NCI-H2196 treated with DMSO at 0.1 percent for 48 hours (cell line): Measurements from ENCODE around the gene TPT1.
"Not testable (repeated sequence)": the region's sequence is repeated elsewhere in the genome, so short reads cannot be mapped to it uniquely, and the experiment has no call there.

Source experiments
- DNase-seq: peaks from one replicate; lab custom pipeline; 2025; ENCODE audit not compliant: unreplicated experiment; lab: John Stamatoyannopoulos, UW

TPT1 gene

GRCh38 chr13:45303866-45304265 lies 37.1 kb downstream of the TPT1 start:
- no peak for DNase-seq

DNA sequence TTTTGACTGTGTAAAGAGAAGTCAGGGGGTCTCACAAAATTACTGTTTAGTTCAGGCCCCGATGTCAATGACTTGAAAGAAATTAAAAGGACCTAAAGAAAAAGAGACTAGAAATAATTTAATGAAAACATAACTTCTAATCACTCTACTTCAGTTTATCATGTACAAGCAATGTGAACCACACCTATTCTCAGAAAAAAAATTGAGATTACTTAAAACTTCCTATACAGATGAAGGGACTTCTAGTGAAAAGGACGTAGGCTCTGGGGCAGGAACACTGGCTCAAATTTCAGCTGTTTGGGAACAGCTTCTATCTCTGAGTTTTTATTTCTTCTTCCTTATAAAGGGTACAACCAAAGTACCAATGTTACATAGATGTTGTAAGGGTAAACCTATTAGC lies 38.0 kb downstream of the TPT1 start:
- no peak for DNase-seq

DNA sequence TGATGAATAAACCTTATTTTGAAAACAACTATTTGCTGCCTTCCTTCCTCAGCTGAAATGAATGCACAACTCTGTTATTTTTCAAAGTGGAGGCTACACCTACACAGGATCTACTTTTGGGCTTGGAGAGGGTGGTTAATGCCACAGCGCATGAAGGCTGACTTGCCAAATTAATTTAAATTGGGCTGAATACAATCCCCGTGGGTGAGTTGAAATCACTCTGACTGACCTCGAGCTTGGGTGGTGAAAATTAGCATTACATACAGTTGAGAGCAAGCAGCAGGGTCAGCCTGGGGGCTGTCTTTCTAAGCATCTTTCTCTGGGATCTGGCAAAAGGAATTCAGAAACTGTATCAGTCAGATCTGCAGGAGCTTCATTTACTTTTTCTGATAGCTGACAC lies 38.5 kb downstream of the TPT1 start:
- no peak for DNase-seq

- DNase-seq = no peak
Measured at GRCh38 chr13:45301263-45301662, 39.7 kb downstream of the TPT1 start.

DNA sequence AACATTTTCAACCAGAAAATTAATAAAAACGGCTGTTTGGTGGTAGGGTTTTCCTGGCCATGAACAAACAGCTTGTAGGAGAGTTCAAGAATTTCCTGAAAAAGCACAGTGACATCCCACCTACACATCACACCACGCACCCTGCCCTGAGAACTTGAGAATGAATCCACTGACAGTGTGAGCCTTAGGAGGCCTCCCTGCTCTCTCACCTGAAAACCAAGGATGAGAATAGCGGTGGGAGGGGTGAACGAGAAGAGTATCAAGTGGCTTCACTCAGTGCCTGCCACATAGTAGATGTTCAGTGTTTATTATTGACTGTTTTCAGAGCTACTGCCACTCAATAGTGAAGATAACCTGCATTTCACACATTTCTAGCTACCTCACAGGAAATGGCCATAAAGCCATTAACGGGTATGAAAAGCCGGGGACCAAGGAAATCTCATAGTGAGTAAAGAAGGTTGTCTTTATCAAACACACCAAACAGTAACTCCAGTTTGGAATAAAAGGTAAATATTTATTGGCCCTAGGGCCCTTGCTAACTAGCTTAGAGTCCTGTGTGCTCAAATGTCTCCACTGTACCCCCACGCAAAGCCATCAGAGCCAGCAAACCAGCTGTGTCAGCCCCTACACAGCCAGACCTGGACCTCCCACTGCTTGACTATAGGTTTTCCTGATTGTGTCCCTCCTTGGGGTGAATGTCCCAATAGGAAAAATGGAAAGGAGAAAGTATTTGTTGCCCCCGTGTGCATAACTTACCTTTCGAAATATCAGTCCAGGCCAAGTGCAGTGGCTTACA lies 40.6 kb downstream of the TPT1 start:
- DNase-seq = no peak

DNA sequence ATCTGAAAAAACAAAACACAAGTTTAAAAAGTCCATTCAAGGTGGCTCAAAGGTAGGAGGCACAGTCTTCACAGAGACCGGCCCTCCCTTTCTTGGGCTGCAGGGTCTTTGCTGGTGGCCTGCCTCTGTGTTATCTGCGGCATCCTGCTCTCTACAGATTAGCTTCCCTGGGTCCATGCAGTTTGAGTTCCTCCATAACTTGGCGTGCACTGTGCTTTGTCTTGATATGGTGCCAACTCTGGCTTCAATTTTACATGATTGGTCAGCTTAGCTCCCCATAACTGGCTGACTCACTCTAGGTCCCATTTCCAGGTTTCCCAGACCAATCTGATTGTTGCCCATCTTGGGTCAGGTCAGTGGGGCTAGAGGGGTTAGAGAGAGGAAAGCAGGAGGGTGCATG lies 41.8 kb downstream of the TPT1 start:
- DNase-seq = no peak

GRCh38 chr13:45298550-45298949 lies 42.4 kb downstream of the TPT1 start:
- not testable (repeated sequence) for DNase-seq

GRCh38 chr13:45298206-45298505 lies 42.8 kb downstream of the TPT1 start:
- no peak for DNase-seq

DNA sequence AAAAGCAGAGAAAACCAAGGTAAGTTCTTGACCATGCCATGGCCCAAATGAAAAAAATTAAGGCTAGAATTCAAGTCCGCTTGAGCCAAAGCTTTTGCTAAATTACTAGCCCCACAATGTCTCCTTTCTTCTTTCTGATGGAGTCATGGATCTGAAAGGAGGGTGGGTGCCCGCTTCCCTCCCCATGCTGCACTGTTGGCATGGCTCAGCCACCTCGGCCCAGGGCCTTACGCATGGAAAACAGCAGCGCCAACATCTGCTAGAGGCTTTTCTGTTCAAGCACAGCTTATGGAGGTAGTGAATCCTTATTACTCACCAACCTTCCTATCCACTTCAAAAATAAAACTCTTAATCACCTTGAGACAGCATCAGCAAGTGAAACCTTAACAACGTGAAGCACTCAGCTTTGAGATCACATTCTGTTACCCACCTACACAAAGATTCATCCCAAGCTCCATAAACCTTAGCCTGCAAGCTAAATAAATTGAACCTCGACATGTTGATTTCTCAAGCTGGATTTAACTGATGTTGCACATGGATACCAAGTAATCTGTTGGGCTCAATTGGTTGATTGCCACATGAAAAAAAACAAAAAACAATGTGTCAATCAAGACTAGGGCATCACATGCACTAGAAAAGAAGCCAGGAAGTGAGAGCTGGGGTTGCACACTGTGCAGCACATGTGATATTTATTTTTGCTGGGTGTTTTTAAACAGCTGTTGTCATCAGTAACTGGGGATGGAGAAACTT lies 43.4 kb downstream of the TPT1 start:
- DNase-seq = no peak

DNA sequence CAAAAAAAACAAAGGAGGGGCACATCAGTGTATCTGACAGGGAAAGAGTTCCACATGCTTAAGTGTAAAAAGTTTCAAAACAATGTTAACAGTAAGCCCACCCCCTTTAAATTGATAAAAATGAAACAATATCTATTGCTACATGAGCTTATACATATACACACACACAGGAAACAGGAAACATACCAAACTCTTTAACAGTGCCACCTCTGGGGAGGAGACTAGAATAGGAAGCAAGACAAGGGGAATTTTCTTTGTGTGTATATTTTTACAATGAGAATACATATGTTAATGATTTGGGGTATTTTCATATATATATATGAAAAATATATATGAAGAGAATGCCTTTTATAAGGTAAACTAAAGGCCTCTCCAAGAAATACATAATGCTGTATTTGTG lies 44.7 kb downstream of the TPT1 start:
- no peak for DNase-seq

DNA sequence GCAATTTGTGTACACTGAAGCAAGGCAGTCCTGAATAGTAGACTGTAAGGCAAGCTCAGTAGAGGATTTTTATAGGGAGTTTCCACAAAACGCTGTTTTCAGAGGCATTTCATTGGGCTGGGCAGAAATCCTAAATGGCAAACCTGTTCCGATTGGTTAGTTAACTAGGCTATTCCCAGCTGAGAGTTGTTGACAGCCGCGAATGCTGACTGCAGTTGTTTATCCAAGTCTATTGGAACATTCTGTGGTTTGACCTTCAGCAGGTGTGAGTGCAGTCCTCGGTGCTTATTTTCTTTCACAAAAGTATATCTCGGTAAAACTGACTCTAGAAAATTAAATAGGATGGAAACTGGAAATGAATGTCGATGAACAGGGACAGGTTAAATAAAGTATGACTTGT lies 45.4 kb downstream of the TPT1 start:
- no peak for DNase-seq

DNA sequence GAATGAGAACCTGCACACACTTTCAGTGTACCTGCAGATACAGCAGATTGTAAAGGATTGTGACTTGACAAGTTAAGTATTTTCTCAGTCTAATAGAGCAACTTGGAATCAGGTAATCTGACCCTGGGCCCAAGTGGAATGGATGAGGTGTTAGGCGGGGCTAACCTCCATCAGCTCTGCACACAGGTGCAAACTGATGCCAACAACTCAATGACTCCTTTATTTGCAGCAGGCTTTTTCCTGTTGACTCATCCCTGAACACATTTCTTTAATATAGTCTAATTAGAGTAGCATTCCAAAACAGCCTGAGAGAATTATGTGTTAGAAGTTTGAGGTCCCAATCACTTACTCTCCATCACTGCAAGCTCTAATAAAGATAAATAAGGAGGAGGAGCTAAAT lies 48.8 kb downstream of the TPT1 start:
- peak; percentile 4 for DNase-seq

DNA sequence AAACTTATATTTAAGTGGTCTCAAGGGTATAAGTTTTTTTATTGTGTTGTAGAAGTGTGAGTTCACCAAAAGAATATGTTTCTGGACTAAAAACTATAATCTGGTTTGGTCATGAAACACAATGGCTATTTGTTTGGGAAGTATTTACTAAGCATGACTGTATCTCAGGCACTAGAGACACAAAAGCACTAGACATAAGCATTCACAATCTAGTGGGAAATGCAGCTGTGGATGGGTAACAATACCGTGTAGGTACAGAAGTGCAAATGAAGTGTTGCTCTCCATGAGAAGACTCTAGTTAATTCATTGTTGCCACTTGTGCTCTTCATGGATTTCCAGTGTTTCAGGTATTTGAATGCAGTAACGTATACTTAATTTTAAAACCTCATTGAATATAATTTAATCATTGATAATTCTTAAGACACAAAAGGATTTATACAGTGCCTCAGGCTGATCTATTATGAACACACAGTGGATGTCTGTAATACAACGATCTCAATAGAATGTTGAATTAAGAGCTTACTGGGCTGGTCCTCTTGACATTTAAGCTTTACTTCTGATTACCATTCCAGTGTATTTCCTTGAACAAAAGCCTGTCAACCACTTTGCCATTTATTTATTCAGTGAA lies 50.9 kb downstream of the TPT1 start:
- no peak for DNase-seq
